Activated CD4-positive, alpha-beta T cell treated with anti-CD3 and anti-CD28 coated beads, Interleukin-2, amount 50 U/mL, for 48 hours (primary cell): Measurements from ENCODE around the gene SHROOM3.
"Not testable (repeated sequence)": the region's sequence is repeated elsewhere in the genome, so short reads cannot be mapped to it uniquely, and the experiment has no call there.

Source experiments
- DNase-seq, 2 experiments: peaks; one replicate each; pipeline ENCODE4 v3.0.0-alpha.2; 2020

Gene SHROOM3

DNA sequence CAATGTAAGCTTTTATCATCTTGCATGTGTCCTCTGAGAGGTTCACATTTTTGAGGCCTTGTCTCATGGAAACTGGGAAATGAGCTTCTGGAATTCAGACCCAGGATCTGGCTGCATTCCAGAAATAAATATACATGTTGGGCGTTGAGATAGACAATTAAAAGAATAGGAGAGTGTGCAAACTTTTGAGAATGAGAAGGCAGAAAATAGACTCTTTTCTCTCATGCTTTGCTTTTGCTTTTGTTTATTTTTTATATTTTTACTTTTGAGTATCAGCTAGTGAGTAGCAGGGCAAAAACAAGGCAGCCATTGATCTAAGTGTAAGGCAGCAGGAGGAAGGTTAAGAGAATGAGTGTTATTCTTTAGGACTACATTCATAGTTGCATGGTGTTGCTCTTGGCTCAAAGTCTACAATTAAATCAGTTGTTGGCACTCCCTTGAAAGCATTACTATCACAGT is 12.4 kb downstream of the SHROOM3 start:
- no peak for DNase-seq

DNA sequence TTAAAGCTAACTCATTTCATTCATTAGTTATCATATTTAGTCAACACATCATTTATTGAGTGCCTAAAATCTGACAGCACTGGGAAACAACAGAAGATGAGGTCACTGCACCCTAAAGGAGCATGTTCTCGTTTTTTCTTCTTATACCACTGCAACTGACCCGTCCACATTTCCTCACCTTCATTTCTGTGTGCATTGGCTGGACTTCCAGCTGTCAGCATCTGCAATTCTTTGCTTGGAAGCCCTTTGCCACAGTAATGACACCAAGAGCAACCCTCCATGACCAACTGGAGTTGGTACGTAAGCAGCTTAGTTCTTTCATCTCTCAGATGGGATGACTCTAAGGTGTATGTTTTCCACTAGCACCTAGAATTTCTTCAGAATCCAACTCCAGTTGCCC is 13.2 kb downstream of the SHROOM3 start:
- DNase-seq, result no peak

DNA sequence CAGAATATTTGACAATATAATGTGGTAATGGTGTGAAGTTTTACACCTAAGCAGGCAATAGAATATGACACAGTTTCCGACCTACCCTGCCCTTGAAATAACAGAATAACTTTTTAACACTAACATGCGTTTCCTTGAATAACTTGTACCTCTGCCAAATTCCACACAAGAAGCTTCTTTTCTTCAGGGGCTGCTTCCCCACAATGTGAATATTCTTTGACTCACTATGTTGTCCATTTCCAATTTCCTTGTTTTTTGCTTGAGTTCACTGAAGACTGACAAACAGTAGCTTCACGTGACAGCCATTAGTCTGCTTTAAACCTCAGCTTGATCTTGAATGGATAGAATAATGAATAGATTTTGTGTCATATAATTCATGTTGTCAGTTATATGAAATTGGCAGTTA is 14.3 kb downstream of the SHROOM3 start:
- no peak for DNase-seq

DNA sequence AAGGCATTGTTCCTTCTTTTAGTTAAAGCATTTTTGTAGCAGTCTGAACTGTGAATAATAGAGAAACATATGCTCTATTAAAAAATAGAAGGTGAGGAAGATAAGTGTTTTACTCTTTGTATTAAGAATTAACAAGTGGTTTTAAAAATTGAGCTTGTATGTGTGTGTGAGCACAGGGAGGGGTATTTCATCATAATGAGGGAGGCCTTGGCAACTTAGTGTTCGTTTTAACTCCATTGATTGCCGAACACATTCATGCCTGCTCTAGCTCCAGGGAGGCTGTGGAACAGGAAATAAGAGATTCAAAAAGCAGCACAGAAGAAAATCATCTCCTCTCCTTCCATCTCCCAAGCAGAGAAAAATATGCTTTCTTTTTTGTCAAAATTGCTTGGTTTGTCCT is 14.8 kb downstream of the SHROOM3 start:
- no peak for DNase-seq

DNA sequence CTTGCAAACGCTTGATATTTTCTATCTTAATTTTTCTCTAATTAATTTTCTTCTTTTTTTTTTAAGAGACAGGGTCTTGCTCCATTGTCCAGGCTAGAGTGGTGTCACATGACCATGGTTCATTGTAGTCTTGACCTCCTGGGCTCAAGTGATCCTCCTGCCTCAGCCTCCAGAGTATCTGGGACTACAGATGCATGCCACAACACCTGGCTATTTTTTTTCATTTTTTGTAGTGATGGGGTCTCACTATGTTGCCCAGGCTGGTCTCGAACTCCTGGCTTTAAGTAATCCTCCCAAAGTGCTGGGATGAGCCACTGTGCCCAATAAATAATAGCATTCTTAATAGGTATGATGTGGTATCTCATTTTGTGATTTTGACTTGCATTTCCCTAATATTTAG is 18.2 kb downstream of the SHROOM3 start:
- DNase-seq, result no peak

DNA sequence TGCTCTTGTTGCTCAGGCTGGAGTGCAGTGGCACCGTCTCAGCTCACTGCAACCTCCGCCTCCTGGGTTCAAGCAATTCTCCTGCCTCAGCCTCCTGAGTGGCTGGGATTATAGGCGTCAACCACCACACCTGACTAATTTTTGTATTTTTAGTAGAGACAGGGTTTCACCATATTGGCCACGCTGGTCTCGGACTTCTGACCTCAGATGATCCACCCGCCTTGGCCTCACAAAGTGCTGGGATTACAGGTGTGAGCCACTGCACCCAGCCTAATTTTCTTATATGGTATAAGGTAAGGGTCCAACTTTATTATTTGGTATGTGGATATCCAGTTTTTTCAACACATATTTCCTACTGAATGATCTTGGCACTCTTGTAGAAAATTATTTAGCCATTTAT is 19.0 kb downstream of the SHROOM3 start:
- DNase-seq, result not testable (repeated sequence)

DNA sequence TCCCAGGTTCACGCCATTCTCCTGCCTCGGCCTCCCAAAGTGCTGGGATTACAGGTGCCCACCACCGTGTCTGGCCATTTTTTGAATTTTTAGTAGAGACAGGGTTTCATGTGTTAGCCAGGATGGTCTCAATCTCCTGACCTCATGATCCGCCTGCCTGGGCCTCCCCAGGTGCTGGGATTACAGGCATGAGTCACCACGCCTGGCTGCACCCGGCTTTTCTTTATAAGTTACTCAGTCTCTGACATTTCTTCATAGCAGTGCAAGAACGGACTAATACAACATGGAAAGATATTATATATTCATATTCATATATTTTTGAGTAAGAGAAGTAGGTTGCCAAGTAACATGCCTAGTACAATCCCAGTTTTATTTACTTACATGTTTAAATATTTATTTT is 22.9 kb downstream of the SHROOM3 start:
- no peak for DNase-seq

DNA sequence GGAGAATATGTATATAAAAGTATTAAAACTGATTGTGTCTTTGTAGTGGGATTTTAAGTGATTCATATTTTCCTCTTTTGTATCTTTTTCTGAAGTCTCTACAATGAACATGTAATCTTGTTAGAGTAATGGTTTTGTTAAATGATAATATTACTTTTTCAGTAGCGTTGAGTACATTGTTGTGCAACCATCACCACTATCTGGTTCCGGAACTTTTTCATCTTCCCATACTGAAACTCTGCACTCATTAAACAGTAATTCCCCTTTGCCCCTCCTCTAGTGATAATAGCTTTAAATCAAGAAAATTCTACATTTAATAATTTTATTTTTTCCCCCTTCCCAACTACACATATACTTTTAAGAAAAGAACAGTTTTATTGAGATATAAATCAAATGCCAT is 23.3 kb downstream of the SHROOM3 start:
- DNase-seq, result no peak

DNA sequence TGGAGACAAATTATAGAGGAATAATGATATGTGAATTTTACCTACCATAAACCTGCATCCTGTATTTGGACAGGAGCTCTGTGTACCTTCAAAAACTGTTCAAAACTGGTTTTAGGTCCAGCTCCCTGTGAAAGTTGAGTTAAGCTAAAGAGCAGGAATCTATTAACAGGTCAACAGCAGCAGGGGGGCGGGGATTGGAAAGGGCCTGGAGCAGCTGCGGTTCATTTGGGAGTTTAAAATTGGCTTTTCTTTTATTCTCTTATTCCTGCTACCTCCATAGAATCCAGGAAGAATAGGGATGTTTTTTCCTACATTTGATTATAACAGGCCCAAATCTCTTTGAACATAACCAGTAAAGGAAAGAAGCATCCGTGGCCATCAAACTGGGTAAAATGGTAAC is 23.8 kb downstream of the SHROOM3 start:
- no peak for DNase-seq

DNA sequence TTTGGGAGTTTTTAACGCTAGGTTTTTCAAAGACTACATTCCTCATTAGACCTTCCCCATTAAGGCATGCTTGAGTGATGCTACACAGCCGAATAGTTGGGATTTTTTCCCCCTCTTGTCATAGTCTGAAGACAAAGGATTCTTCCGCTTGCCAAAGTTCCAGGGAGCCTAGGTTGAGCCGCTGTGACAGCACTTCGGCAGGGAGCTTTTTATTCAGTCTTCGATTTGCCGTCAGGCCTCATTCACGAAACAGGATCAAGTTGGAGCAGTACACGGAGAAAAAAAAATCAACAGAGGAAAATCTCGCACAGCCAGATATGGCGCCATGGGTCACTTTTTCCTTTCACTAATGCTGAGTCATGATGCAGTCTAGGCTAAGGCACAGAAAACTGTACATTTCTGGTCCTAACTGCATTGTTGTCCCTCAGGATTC is 24.3 kb downstream of the SHROOM3 start:
- no peak for DNase-seq

DNA sequence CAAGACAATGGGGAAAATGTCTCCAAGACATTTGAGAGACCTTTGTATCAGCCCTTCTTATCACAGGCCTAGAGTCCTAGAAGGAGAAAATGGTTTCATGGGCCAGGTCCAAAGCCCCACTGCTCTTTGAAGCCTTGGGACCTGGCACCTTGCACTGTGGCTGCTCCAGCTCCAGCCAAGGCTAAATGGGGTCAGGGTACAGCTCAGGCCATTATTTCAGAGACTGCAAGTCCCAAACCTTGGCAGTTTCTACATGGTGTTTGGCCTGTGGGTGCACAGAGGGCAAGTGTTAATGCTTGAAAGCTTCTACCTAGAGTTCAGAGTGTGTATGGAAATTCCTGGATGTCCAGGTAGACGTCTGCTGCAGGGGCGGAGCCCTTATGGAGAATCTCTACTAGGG is 28.5 kb downstream of the SHROOM3 start:
- no peak for DNase-seq

DNA sequence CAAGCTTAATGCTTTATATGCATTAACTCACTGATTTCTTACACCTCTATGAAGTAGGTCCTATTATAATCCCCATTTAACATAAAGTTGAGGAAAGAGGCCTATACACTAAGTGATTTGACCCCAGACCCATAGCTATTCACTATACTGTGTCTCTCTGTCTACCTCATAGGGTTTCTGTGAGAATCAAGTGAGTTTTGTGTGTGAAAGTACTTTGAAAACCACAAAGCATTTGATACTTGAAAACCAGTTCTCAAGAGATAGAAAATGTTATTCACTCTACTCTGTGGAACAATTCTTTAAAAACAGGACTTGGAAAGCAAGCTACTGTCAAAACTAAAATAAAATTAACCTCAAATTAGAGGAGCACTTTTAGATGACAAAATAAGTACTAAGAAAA is 35.0 kb downstream of the SHROOM3 start:
- no peak for DNase-seq

DNA sequence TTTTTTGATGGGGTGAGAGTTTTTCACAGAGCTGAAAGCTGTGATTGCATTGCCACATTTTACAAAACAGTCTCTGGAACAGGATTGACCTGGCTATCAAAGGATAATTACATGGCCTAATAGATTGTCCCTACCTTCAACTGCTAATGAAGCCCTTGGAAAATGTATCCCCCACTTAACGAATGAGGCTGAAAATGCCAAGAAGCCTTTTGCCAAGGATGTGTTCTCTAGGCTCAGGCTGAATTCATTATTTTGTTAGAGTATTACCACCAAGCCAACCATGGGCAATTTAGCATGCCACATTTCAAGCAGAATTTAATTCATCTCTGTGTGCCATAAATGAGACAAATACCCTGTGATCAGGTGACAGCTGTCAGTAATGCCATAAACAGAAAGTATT is 35.5 kb downstream of the SHROOM3 start:
- DNase-seq, result no peak

DNA sequence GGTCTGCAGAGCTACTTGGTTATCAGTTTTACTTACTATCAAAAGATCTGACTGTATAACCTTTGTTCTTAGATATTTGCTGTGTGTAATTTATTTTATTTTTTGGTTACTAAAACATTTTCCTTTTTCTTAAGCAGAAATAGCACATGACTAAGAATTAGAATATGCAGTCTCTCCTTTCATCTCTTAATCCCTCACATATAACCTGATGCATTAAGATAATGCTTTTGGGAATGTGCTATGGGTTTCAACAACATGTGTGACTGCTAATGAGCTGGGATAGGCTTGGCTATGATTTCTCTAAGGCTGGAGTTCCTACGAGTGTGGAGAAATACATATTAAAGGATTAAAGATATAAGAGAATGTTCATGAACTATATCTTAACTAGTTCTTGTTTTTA is 41.5 kb downstream of the SHROOM3 start:
- DNase-seq, result no peak

DNA sequence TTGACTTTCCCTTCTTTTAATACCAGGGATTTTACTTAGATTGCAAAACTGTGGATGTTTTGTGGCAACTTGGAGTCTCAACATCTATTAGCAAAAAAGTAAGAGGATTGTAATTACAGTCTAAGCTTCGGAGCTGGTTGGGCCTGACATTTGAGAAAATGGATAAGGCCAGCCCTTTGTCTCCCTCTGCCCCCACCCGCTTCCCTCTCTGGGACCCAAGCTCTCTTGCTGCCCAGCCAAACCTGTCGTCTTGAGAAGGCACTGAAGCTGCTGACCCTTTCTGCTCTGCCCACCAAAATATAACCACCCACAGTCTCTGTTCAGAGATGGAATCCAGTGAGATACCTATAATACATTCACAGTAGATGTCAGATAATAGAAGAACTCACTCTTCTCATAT is 49.6 kb downstream of the SHROOM3 start:
- no peak for DNase-seq

DNA sequence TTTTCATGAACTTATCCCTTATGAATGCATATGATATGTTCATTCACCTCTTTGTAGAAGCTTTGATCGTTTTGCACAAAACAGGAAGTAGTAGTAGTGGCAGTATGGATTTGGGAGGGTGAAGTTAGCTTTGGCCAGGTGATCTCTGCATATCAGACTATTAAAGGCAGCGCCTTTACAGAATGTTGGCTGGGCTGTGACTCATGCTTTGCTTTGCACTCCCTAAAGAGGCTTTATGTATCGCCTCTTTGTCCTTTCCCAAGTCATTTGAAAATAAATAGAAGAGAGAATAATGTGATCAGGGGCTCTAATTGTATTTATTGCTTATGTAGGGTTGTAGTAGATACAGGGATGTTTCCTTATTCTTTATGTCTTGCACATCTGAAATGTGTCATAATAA is 50.4 kb downstream of the SHROOM3 start:
- no peak for DNase-seq

DNA sequence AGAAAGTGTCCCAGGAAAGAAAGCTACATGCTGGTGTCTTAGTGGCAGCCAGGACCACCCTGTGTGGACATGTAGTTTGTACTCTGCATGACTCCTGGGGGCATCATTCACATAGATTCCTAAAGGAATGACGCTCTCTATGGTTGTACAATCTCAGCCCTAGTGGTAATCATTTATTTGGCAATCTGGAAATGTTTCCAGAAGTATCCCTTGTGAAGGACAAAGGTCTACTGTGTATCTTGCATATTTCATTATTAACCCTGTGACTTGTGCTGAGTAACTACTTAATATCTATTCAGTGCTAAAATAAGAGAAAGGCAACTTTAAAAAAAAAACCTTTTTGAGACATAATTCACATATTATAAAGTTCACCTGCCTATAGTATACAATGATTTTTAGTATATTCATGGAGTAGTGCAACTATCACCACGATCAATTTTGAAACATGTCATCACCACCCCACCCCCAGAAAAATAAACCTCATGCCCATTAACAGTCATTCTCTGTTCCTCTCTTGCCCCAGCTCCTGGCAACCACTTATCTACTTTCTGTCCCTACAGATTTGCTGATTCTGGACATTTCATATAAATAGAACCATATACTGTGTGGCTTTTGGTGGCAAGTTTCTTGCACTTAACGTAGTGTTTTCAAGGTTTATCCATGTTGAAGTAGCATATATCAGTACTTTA is 51.7 kb downstream of the SHROOM3 start:
- DNase-seq, result no peak

DNA sequence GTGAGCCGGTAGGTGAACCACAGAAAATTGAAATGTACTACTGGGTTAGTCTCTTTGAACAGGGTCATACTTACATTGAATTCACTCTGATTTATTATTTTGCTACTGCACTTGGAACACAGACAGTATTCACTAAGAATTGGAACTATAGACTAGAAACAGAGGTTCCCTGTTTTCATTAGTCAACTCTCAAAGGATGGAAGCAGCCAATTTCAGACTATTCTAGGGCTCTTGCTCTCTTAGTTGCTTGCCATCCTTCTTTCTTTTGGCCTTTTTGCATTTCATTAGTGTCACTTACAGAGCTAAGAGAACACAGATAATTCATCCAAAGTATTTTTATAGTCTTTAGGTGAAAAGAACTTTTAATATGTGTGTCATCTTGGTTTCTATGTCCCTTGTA is 52.6 kb downstream of the SHROOM3 start:
- no peak for DNase-seq

DNA sequence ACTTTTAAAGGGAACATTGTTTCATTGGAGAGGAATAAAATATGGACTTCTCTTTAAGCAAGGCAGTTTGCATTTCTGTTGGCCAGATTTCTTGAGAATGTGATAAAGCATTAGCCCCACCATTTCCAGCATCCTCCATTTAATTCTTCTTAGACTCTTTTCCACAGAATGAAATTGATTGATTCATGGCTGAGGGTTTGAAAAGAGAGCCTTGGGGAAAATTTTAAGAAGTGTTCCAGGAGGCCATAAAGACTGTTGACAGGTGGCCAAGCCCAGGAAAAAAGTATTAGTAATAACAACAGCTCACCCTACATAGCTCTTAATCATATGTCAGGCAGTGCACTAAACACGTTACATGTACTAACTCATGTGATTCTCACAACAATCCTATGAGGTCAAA is 53.4 kb downstream of the SHROOM3 start:
- no peak for DNase-seq

DNA sequence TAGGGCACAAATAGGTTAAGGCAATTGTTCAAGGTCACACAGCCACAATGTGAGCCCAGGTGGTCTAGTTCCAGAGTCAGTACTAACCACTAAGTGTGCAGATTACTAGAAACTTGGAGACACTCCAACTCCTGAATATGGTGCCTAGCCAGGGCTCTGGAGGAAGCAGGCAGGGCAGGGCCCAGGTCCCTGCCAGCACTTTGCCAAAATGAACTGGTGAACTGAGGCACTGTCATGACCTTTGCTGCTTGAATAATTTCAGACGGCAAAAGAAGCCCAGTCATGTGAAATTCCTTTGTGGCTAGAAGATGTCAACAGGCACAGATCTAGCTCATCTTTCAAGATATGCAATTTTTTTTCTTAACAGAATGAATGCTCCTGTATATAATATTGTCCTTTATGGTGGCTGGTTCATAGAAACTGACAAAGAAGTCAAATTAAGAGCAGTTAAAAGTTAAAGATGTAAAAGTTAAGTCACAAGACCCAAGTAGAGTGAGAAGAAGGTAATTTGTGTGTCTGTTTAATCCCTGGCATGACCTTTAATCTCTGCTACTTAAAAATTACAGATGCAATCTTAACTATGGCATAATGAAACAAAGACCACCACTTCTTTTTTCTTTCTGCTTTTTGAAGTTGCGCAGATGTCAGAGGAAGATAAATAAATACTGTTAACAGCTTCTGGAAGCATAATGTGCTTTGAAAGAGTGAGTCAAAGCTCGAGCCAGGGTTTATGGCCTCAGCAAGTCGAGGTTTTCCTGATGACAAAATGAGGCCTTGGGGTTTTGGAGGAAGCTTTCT is 54.1 kb downstream of the SHROOM3 start:
- DNase-seq, result no peak

DNA sequence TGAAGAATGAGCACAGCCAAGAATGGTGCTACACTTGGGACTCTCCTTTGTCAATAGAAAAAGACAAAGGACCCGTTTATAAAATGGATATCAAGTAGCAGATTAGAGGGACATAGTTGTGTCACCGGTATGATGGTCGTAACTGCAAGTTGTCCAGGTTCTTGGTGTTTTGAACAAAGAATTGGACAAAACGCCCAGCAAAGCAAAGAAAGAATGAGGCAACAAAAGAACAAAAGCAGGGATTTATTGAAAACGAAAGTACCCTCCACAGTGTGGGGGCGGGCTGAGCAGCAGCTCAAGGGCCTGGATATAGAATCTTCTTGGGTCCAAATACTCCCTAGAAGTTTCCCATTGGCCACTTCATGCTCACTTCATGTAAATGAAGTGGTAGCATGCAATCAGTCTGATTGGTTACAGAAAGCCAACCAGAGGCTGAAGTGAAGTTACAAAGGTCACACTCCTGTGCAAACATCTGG is 54.7 kb downstream of the SHROOM3 start:
- no peak for DNase-seq

DNA sequence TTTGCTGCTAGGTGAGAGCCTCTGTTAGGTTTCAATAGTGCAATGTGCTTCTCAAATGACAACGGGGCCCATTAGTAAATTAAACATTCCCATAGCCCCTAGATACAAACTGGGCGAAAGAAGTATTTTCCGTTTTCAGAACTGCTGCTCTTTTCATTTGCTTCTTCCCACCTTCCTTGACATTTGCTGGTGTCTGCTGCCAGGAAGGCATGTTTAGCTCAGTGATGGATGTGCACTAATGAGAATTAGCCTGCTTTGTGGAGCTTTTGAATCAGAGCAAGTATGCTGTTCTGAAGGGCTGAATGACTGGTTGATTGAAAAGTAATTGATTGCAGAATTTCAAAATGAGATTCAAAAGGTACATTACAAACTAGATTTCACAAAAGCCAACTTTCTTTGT is 57.0 kb downstream of the SHROOM3 start:
- no peak for DNase-seq

DNA sequence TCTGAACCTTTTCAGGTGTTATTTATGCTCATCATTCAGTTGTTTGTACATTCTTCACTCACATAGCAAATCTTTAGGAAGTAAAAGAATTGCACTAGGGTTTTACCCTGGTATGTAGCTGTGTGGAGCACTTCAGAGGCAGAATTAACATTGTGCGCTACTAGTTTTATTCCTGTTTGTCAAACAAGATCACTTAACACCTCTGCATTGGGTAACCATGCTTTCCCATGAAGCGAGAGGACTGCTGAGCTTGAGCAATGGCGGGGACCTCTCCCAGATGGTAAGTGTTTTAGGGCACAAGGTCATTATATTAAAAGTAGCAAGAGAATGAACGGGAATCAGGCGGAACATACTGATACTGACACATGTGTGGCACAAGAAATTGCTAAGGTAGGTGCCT is 59.2 kb downstream of the SHROOM3 start:
- no peak for DNase-seq

DNA sequence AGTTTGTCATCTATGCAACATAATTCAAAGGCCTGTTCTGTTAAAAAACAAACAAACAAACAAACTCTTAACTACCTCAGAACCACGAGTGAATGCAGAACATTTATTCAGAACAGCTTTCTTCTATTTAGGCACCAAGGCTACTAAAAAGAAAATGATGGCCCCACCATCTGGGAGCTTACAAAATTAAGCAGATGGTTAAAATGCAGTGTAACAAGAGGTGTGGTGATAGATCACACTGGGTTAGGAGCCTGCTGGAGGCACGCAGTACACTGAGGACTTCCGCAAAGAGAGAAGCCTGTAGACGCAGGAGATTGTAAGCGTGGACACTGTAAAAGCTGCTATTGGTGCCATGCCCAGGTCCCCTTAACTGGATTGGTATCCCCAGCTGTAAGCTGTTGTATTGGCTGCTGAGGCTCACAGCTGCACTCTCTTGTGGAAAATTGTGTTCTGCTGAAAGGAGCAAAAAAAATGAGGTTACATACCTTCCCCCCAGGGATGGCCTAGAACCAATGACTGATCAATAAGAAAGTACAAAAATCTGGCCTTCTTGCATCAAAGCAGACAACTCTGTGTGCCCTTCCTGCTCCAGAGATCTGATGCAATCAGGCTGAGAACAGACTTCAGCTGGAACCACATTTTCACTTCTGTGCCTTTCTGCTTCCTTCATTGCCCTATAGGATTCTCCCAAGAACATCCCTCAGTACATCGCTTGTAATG is 60.0 kb downstream of the SHROOM3 start:
- no peak for DNase-seq
